H7 (cell line): Measurements from ENCODE around the gene INPP4B. TPM values are rescaled to one million over a fixed set of nuclear protein-coding genes. Genes with fewer than 3 reads are reported as not detected.

Experiments
- DNase-seq: peaks from one replicate; pipeline ENCODE4 v3.0.0; 2012
- H3K27me3 ChIP-seq: 2 replicates; pipeline ENCODE4 v1.6.0; 2011; ENCODE audit warnings: mild to moderate bottlenecking, low read length; ENCODE audit not compliant: control insufficient read depth, insufficient read depth
- H3K36me3 ChIP-seq: replicated peaks from 2 replicates; pipeline ENCODE4 v1.5.1; 2011; ENCODE audit warnings: low read length; ENCODE audit not compliant: control insufficient read depth, insufficient read depth
- H3K4me3 ChIP-seq: 2 replicates; pipeline ENCODE4 v1.5.1; 2011; ENCODE audit warnings: low read depth, mild to moderate bottlenecking, control low read depth, low read length, moderate library complexity; ENCODE audit not compliant: insufficient read depth
- total RNA-seq: library from RNA; depleted of rRNA; stranded (reverse); fragments of >200 nt; shearing (Covaris generic); gene quantifications from 2 replicates; pipeline ENCODE4 v1.2.3, GENCODE V29; 2014

INPP4B gene
- total RNA-seq, 1 experiment from 2014 or later = 2.2 TPM

- no peak for DNase-seq
- Histone ChIP-seq H3K4me3 (no peak overlapping the region), H3K36me3 (no peaks in the 10 kb centered on the region), H3K27me3 (no peaks in the 10 kb centered on the region)
Observed at GRCh38 chr4:142354041-142354440, 492.1 kb downstream of the INPP4B start.

GRCh38 chr4:142353149-142353738, 492.9 kb downstream of the INPP4B start:
- DNase-seq = peak; percentile 1
- H3K27me3 ChIP-seq = no peaks in the 10 kb centered on the region
- no peak overlapping the region for H3K4me3 ChIP-seq

GRCh38 chr4:142352712-142353111, 493.4 kb downstream of the INPP4B start:
- Histone ChIP-seq H3K4me3 (no peak overlapping the region), H3K27me3 (no peaks in the 10 kb centered on the region), H3K36me3 (no peaks in the 10 kb centered on the region)
- no peak for DNase-seq

More at GRCh38 chr4:142353149-142353738, 492.9 kb downstream of the INPP4B start:
- no peaks in the 10 kb centered on the region for H3K36me3 ChIP-seq

DNA sequence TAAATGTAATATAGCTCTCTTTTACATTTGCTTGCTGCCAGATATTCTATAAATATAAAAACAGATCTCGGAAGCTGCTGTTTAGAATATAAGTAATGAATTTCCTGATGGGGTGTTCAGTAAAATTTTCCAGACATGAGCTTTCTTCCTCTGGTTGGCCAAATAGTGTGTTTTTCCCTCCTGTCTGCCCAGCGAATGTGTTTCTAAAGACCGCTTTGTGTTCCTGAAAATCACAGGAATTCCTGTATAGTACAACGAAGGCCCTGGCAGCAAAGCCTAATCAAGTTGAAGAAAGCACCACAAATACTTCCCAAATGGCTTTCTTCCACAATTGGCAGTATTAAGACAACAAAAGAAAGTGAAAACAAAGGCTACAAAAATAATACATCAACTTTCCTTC, 494.1 kb downstream of the INPP4B start:
- DNase-seq = no peak
- H3K27me3 ChIP-seq = no peaks in the 10 kb centered on the region
- no peak overlapping the region for H3K4me3 ChIP-seq
- H3K36me3 ChIP-seq = no peaks in the 10 kb centered on the region

- Histone ChIP-seq H3K36me3 (no peaks in the 10 kb centered on the region), H3K27me3 (no peaks in the 10 kb centered on the region), H3K4me3 (no peak overlapping the region)
- DNase-seq = no peak
Observed at GRCh38 chr4:142350871-142351270, 495.2 kb downstream of the INPP4B start.

- DNase-seq = no peak
- Histone ChIP-seq H3K36me3 (no peaks in the 10 kb centered on the region), H3K4me3 (no peak overlapping the region), H3K27me3 (no peaks in the 10 kb centered on the region)
Observed at GRCh38 chr4:142348613-142349021, 497.5 kb downstream of the INPP4B start.

- Histone ChIP-seq H3K36me3 (no peaks in the 10 kb centered on the region), H3K27me3 (no peaks in the 10 kb centered on the region), H3K4me3 (no peak overlapping the region)
- no peak for DNase-seq
Observed at GRCh38 chr4:142347241-142347640, 498.9 kb downstream of the INPP4B start.

- Histone ChIP-seq H3K27me3 (no peaks in the 10 kb centered on the region), H3K36me3 (no peaks in the 10 kb centered on the region), H3K4me3 (no peak overlapping the region)
- no peak for DNase-seq
Observed at GRCh38 chr4:142345924-142346323, 500.2 kb downstream of the INPP4B start.

- Histone ChIP-seq H3K36me3 (no peaks in the 10 kb centered on the region), H3K4me3 (no peak overlapping the region), H3K27me3 (no peaks in the 10 kb centered on the region)
- DNase-seq = no peak
Observed at GRCh38 chr4:142341268-142341667, 504.8 kb downstream of the INPP4B start.

GRCh38 chr4:142339053-142339452, 507.0 kb downstream of the INPP4B start:
- H3K27me3 ChIP-seq = no peaks in the 10 kb centered on the region
- H3K4me3 ChIP-seq = no peak overlapping the region
- H3K36me3 ChIP-seq = no peaks in the 10 kb centered on the region
- DNase-seq = no peak

- DNase-seq = no peak
- H3K36me3 ChIP-seq = no peaks in the 10 kb centered on the region
- H3K4me3 ChIP-seq = no peak overlapping the region
- no peaks in the 10 kb centered on the region for H3K27me3 ChIP-seq
Observed at GRCh38 chr4:142336251-142336934, 509.7 kb downstream of the INPP4B start.

GRCh38 chr4:142334931-142335330, 511.2 kb downstream of the INPP4B start:
- no peaks in the 10 kb centered on the region for H3K36me3 ChIP-seq
- no peak for DNase-seq
- no peaks in the 10 kb centered on the region for H3K27me3 ChIP-seq
- H3K4me3 ChIP-seq = no peak overlapping the region

- no peak overlapping the region for H3K4me3 ChIP-seq
- no peak for DNase-seq
- H3K36me3 ChIP-seq = no peaks in the 10 kb centered on the region
- no peaks in the 10 kb centered on the region for H3K27me3 ChIP-seq
Observed at GRCh38 chr4:142331646-142332045, 514.5 kb downstream of the INPP4B start.

GRCh38 chr4:142331132-142331531, 515.0 kb downstream of the INPP4B start:
- Histone ChIP-seq H3K27me3 (no peaks in the 10 kb centered on the region), H3K4me3 (no peak overlapping the region), H3K36me3 (no peaks in the 10 kb centered on the region)
- DNase-seq = no peak

DNA sequence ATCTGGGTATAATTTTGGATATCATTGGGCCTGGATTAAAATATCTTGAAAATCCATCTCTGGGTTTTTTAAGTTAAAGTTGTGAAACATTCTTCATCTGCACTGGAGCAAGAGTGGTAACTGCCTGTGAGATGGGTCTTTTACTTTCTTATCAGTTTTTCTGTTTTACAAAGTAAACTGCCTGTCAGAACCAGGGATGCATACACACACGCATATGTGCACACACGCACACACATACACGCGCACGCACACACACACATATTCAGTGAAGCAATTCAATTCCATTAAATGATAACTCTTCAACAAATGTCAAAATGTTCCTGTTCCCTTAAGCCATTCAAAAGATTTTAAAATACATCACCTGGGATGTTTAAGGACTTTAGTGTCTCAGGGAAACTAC, 515.8 kb downstream of the INPP4B start:
- no peak overlapping the region for H3K4me3 ChIP-seq
- no peak for DNase-seq
- H3K36me3 ChIP-seq = no peaks in the 10 kb centered on the region
- no peaks in the 10 kb centered on the region for H3K27me3 ChIP-seq
